M059J (cell line): ENCODE results near the gene KCNQ1. TPM values are rescaled to one million over a fixed set of nuclear protein-coding genes. Genes with fewer than 3 reads are reported as not detected.

Source experiments
- DNase-seq: peaks from one replicate; pipeline ENCODE4 v3.0.0-alpha.2; 2012; ENCODE audit warnings: low read depth
- total RNA-seq: library from RNA; depleted of rRNA; stranded (reverse); fragments of >200 nt; shearing (Covaris generic); gene quantifications from 2 replicates; pipeline ENCODE4 v1.2.3, GENCODE V29; 2014

KCNQ1 gene
- total RNA-seq, 1 experiment from 2014 or later = not detected

GRCh38 chr11:2647167-2647566 is 202.4 kb downstream of the KCNQ1 start:
- no peak for DNase-seq

DNA sequence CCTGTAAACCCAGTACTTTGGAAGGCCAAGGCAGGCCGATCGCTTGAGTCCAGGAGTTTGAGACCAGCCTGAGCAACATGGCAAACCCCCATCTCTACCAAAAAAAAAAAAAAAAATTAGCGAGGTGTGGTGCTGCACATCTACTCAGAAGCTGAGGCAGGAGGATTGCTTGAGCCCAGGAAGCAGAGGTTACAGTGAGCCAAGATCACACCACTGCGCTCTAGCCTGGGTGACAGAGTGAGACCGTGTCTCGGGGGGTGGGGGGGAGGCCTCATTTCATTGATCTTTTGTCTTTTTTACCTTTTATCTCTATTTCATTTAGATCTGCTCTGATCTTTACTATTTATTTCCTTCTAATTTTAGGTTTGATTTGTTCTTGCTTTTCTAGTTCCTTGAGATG is 203.1 kb downstream of the KCNQ1 start:
- DNase-seq = no peak

- no peak for DNase-seq
These were observed 204.6 kb downstream of the KCNQ1 start for GRCh38 chr11:2649400-2649799.

DNA sequence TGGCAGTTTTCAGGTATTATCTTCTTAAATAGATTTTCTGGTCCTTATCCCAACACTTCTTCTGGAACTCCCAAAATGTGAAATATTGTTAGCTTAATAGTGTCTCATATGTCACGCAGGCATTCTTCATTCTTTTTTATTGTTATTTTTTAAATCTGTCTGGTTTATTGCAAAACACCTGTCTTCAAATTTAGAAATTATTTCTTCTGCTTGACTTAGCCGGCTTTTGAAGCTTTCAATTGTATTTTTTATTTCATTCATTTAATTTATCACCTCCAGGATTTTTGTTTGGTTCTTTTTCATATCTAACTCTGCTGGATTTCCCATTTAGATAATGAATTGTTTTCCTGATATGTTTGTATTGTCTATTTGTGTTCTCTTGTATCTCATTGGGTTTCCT is 205.0 kb downstream of the KCNQ1 start:
- no peak for DNase-seq

- DNase-seq = no peak
These were observed 205.6 kb downstream of the KCNQ1 start for GRCh38 chr11:2650343-2650867.

- DNase-seq = no peak
These were observed 206.3 kb downstream of the KCNQ1 start for GRCh38 chr11:2651054-2651617.

- no peak for DNase-seq
These were observed 207.0 kb downstream of the KCNQ1 start for GRCh38 chr11:2651826-2652271.

DNA sequence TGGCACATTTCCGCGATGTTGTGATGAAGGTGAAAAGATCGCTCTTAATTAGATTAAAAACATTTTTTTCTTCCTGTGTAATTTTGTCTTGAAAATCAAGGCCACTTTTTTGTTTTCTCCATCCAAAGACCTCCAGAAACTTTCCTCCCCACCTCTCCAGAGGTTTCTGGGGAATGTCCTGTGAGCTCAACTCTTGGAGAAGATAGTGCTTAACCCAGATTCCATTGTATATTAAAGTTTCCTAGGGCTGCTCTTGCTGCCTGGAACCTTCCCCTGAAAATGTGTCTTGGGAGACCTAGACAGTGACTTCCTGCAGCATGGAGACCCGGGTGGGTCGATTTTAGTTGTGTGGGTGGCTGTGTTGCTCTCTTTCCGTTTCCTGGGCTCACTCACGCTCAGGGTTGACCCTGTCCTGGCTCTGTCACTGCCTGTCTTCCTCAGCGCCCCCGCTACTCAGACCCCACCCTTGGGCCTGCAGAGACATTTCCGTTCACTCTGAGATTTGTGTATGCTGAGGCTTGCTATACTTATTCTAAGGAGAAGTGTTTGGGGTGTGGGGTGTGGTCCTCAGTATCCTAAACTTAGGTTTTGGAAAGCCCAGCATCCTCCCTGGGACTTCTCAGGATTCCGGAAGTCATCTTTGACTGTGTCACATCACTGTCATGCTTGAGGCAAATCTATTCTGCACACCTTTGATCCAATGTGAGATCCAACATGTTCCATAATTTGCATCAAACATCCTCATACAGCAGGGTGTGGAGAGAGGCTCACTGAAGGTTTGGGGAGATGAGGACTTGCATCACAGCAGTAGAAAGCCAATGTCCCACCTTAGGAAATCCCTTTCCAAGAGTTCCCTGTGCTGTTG is 207.8 kb downstream of the KCNQ1 start:
- no peak for DNase-seq

GRCh38 chr11:2653198-2653551 is 208.4 kb downstream of the KCNQ1 start:
- DNase-seq = no peak

GRCh38 chr11:2653930-2654739 is 209.3 kb downstream of the KCNQ1 start:
- no peak for DNase-seq

GRCh38 chr11:2655016-2655719 is 210.4 kb downstream of the KCNQ1 start:
- no peak for DNase-seq

DNA sequence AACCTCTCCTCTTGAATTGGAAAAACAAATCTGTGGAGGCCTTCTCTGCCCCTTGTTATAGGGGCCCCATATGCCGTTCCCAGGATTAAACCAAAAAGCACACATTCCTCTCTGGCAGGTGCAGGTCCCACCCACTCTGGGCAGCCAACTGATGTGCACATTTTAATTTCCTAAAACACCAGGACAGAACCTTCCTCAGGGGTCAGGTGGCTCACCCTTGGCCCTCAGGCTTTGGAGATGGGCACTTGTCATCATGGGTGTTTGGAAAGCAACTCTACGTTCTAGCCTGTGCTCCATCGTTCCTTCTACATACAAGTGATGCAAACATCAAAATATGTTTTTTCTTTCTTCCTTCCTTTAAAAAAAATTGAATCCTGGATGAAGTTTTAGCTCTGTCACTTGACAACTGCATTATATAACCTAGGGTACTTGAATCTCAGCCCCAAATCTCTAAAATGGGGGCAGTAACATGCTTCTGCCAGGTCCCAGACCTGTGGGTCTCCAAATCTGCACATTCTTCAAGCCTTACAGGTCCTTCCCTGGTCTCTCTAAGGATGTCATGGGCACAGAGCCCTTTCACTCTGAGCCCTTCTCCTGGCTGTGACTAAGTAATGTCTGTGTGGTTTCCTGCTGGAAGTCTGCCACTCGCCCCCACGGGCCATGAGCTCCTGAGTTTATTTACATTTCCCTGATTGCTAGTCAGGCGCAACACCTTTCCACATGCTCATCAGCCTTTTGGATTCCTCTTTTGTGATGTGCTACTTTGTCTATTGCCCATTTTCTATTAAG is 211.2 kb downstream of the KCNQ1 start:
- DNase-seq = peak; percentile 81

DNA sequence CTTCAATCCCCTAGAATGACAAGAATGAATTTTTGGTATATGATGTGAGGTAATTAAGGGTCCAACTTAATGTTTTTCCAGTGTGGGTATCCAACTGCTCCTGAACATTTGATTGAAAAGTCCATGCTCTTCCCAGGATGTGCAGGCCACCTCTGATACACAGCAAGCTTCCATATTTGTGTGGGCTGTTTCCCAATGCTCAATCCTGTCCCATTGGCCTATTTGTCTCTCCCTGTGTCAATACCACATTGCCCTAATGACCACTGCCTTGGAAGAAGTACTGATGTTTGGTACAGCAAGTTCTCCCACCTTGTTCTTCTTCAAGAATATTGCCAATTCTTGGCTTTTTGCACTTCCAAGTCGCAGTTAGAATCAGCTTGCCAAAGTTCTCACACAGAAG is 212.1 kb downstream of the KCNQ1 start:
- no peak for DNase-seq

DNA sequence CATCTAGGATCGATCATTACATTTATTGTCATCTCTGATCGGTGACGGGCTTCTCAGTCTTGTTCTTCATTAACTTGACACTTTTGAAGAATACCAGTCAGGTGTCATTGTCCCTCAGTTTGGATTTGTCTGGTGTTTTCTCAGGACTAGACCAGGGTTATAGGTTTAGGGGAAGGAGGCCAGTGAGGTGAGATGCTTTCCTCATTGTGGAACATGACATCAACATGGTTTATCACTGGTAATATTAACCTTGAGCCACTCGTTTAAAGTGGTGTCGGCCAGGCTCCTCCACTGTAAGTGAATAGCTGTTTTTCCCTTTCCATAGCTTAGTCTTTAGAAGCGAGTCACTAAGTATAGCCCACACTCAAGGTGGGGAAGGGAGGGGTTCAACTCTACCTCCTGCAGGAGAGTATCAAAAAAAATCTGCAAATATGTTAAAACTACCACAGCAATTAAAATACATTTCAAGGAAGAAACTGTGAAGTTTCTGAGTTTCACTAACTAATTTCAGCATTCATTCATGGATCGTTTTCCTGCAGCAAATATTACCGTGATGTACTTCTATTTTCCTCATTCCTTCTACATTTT is 213.0 kb downstream of the KCNQ1 start:
- no peak for DNase-seq

DNA sequence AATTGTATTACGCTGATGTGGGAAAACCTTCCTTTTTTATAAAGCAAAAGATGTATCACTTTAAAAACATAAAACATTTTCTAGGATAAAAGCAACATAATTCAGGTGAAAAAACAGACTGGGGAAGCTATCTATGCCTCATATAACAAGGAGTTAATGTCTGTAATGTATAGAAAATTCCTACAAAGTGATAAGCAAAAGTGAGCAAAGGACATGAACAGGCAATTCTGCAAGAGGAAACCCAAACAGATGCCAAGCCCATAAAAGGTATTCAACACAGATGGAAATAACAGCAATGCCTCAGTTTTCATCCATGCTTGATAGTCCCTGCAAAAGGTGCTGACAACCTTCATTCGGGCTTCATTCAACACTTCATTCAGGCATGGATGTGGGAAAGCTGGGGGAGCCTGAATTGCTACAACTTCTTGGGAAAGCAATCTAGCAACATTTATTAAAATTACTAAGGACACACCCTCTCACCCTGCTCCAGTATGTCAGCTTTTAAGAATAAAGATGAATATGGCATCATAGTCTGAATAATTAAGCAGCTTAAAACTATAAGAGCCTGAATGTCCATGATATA is 215.6 kb downstream of the KCNQ1 start:
- DNase-seq = no peak

DNA sequence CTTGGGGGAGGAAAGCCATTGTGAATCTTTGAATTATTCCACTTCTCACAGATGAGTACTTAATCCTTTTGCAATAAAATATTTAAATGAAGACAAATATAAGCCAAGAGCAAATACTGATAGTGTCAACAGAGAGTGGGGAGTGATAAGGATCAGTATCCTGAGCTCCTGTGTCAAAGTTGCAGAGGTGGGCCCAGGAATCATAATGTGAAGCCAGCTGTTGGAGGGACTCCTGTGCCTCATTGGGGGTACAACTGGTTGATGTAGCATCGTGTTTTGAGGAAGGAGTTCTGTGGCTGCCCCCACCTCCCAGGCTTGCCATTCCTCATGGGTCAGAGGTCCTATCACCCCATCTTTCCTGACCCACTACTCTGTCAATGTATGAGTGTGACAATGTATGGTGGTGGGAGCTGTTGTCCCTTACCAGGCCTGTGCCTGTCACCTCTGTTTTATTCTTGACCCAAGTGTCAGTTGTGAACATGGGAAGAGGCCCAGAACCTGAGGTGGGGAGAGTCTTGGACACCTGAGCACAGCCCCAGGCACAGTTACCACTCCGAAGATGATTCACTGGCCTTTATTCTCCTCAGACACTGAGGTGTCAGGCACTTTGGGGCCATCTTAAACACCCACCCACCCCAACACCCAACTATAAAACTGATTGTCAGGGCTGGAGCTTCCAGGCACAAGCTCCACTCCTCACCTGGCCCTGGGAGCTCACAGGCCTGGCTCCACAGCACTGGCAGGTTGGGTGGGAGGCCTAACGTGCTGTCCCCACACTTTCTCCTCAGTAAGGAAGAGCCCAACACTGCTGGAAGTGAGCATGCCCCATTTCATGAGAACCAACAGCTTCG is 216.6 kb downstream of the KCNQ1 start:
- DNase-seq = no peak

DNA sequence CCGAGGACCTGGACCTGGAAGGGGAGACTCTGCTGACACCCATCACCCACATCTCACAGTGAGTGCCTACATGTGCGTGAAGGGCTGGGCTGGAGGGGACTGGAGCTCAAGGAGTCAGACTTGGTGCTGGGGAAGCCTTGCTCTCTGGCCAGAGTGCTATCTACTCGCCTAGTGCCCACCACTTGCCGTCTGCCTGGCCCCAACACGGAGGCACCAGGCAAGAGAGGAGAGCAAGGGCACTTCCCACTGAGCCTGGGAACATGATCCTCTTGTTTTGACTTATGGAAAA is 217.2 kb downstream of the KCNQ1 start:
- no peak for DNase-seq

GRCh38 chr11:2662430-2663299 is 217.9 kb downstream of the KCNQ1 start:
- no peak for DNase-seq
